ENCODE results near the gene KCND3. TPM values are rescaled to one million over a fixed set of nuclear protein-coding genes. Genes with fewer than 3 reads are reported as not detected.

The KCND3 gene
- total RNA-seq, 1 experiment from 2014 or later: not detected

DNA sequence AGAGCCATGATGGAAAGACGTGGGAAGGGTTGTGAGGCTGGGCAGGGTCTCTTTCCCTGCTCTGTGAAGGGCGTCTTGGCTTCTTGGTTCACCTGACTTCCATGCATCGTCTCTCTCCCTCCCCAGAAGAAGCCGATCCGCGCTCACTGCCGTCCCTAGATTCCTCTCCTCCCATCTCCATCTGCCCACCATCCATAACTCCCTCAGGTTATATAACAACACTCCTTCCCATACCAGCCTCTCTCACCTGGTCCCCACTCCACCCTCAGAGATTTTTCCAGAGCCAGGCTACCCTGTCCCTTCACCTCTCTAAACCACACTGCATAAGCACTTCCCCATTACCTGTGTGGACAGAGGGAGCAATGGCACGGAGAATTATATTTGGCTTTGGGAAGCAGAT lies 6.0 kb downstream of the KCND3 start:
- no peak overlapping the region for H3K4me3 Mint-ChIP-seq (ENCODE audit: unreplicated experiment)
- TF ChIP-seq, protein P1, sequence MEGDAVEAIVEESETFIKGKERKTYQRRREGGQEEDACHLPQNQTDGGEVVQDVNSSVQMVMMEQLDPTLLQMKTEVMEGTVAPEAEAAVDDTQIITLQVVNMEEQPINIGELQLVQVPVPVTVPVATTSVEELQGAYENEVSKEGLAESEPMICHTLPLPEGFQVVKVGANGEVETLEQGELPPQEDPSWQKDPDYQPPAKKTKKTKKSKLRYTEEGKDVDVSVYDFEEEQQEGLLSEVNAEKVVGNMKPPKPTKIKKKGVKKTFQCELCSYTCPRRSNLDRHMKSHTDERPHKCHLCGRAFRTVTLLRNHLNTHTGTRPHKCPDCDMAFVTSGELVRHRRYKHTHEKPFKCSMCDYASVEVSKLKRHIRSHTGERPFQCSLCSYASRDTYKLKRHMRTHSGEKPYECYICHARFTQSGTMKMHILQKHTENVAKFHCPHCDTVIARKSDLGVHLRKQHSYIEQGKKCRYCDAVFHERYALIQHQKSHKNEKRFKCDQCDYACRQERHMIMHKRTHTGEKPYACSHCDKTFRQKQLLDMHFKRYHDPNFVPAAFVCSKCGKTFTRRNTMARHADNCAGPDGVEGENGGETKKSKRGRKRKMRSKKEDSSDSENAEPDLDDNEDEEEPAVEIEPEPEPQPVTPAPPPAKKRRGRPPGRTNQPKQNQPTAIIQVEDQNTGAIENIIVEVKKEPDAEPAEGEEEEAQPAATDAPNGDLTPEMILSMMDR (IDR thresholded peaks at IDR 0.05; ENCODE audit: unreplicated experiment): no peak
- ChIA-PET POLR2A (no interaction called here), CTCF (interaction anchor here (0.6 kb wide), 1 partner anchor 1290 kb away, joined by 3 read pairs; no protein-coding TSS in a partner anchor)
- no peaks in the 10 kb centered on the region for H3K4me1 Mint-ChIP-seq (ENCODE audit: insufficient read depth, unreplicated experiment)
- H3K27ac Mint-ChIP-seq (ENCODE audit: low read depth, unreplicated experiment): no peak overlapping the region
- intact Hi-C loops (cut with micrococcal nuclease): no loop called here
- H3K9me3 Mint-ChIP-seq (ENCODE audit: unreplicated experiment): no peaks in the 10 kb centered on the region
- H3K36me3 Mint-ChIP-seq (ENCODE audit: insufficient read depth, unreplicated experiment): no peaks in the 10 kb centered on the region
- BruUV-seq (replicated peaks): no TSS peak
- peaks cover 31% of the 10 kb centered on the region for H3K27me3 Mint-ChIP-seq (ENCODE audit: insufficient read depth, unreplicated experiment)
- DNase-seq (ENCODE audit: unreplicated experiment): no peak

DNA sequence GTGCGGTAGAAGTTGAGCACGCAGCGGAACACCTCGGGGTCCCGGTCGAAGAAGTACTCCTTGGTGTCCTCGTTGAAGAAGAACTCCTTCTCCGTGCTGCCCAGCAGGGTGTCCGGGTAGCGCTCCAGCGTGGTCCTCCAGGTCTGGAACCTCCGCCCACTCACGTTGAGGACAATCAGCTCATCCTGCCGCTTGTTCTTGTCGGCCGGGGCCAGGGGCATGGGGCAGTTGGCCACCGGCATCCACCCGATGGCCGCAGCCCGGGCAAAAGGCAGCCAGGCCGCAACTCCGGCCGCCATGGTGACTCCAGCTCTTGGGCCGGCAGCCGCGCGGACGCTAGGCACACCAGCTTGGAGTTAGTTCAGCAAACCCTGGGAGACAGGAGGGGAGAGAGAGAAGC lies 7.0 kb downstream of the KCND3 start:
- TF ChIP-seq, protein P1 (IDR thresholded peaks at IDR 0.05; ENCODE audit: unreplicated experiment): no peak
- H3K27me3 Mint-ChIP-seq (ENCODE audit: insufficient read depth, unreplicated experiment): peaks cover 42% of the 10 kb centered on the region
- POLR2A ChIA-PET: no interaction called here
- H3K27ac Mint-ChIP-seq (ENCODE audit: low read depth, unreplicated experiment): no peak overlapping the region
- no peak for DNase-seq (ENCODE audit: unreplicated experiment)
- BruUV-seq (replicated peaks): no TSS peak
- H3K9me3 Mint-ChIP-seq (ENCODE audit: unreplicated experiment): no peaks in the 10 kb centered on the region
- H3K4me1 Mint-ChIP-seq (ENCODE audit: insufficient read depth, unreplicated experiment): no peaks in the 10 kb centered on the region
- no peaks in the 10 kb centered on the region for H3K36me3 Mint-ChIP-seq (ENCODE audit: insufficient read depth, unreplicated experiment)
- H3K4me3 Mint-ChIP-seq (ENCODE audit: unreplicated experiment): no peak overlapping the region
- CTCF ChIA-PET: no interaction called here
- intact Hi-C loops (cut with micrococcal nuclease): no loop called here

DNA sequence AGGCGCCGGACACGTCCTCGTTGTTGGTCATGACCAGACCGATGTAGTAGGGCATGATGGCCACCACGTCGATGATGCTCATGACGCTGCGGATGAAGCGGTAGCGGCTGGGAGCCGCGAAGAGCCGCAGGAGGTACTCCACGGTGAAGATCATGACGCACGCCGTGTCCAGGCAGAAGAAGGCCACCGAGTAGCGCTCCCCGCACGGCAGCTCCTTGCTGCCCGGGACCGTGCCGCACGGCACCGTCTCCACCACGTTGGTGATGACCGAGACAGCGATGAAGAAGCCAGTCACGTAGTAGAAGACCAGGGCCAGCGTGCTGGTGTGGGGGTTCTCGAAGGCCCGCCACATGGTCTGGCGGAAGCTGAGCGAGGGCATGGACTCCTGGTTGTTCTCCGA lies 7.6 kb downstream of the KCND3 start:
- H3K9me3 Mint-ChIP-seq (ENCODE audit: unreplicated experiment): no peaks in the 10 kb centered on the region
- no peak overlapping the region for H3K27ac Mint-ChIP-seq (ENCODE audit: low read depth, unreplicated experiment)
- DNase-seq (ENCODE audit: unreplicated experiment): no peak
- TF ChIP-seq, protein P1 (IDR thresholded peaks at IDR 0.05; ENCODE audit: unreplicated experiment): no peak
- H3K27me3 Mint-ChIP-seq (ENCODE audit: insufficient read depth, unreplicated experiment): peaks cover 47% of the 10 kb centered on the region
- BruUV-seq (replicated peaks): no TSS peak
- H3K4me3 Mint-ChIP-seq (ENCODE audit: unreplicated experiment): no peak overlapping the region
- ChIA-PET POLR2A (no interaction called here), CTCF (no interaction called here)
- intact Hi-C loops (cut with micrococcal nuclease): no loop called here
- H3K36me3 Mint-ChIP-seq (ENCODE audit: insufficient read depth, unreplicated experiment): no peaks in the 10 kb centered on the region
- no peaks in the 10 kb centered on the region for H3K4me1 Mint-ChIP-seq (ENCODE audit: insufficient read depth, unreplicated experiment)

DNA sequence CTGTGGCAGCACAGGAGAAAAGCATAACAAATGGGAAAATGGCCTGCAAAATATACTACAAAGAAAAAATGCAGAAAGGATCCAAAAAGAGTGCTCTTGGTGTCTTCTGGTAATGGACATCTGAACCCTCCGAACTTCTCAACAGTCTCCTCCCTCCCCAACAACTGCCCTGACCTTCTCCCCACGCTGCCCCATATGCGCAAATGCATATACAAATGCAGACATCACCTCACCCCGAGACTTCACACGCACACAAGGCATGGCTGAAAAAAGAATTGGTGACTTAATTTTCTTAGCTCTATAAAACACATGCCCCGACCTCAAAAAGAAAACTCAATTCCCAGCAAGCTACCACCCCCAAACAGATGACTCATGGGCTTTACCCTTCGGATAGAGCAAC lies 8.4 kb downstream of the KCND3 start:
- Mint-ChIP-seq H3K9me3 (ENCODE audit: unreplicated experiment) (no peaks in the 10 kb centered on the region), H3K4me3 (ENCODE audit: unreplicated experiment) (no peak overlapping the region), H3K27ac (ENCODE audit: low read depth, unreplicated experiment) (no peak overlapping the region), H3K4me1 (ENCODE audit: insufficient read depth, unreplicated experiment) (peaks cover 6% of the 10 kb centered on the region), H3K36me3 (ENCODE audit: insufficient read depth, unreplicated experiment) (no peaks in the 10 kb centered on the region), H3K27me3 (ENCODE audit: insufficient read depth, unreplicated experiment) (peaks cover 55% of the 10 kb centered on the region)
- DNase-seq (ENCODE audit: unreplicated experiment): no peak
- TF ChIP-seq, protein P1 (IDR thresholded peaks at IDR 0.05; ENCODE audit: unreplicated experiment): no peak
- CTCF ChIA-PET: interaction anchor here (0.6 to 1.6 kb wide), 2 partner anchors 11 to 1154 kb away, joined by 4 read pairs; no protein-coding TSS in a partner anchor
- POLR2A ChIA-PET: interaction anchor here (0.7 kb wide), 1 partner anchor 80 kb away, joined by 3 read pairs; no protein-coding TSS in a partner anchor
- intact Hi-C loops (cut with micrococcal nuclease): no loop called here
- no TSS peak for BruUV-seq (replicated peaks)

Measured in MCF 10A (cell line).